ENCODE data around the gene LDLRAD2.

Gene LDLRAD2

DNA sequence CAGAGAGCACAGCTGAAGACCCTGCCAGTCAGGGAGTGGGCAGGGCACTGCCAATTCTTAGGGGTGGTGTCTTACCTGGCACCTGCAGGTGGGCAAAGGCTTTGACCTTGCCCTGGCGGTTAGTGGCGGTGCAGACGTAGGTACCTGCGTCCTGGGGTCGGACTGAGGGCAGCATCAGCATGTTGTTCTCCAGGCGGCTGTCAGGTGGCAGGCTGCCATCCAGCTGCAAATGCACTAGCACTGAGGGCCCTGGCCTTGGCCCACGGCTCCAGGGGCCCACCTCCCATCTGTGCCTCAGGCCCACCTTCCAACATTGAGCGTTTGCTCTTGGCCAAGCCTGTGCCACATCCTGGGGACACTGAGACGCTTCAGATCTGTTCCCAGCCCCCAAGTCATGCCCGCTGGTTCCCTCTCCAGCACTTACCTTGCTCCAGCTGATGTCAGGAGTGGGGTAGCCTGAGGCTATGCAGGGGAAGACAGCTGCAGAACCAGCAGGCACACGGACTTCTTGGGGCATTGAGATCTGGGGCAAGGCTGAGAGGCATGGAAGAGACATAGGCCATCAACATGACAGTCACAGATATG lies 21.4 kb downstream of the LDLRAD2 start:
- H3K9ac ChIP-seq (ENCODE audit: low read depth in 1 of 2, low read length in 2 of 2) = no peak overlapping the region
- no peaks in the 10 kb centered on the region for H3K9me3 ChIP-seq (ENCODE audit: control insufficient read depth in 2 of 2, low read length in 2 of 2)
- no peak overlapping the region for H3K27ac ChIP-seq (ENCODE audit: low read depth in 2 of 2, low read length in 2 of 2)
- H3K36me3 ChIP-seq (ENCODE audit: control insufficient read depth in 2 of 2, insufficient read depth in 2 of 2, low read length in 2 of 2) = peaks cover 62 to 67% of the 10 kb centered on the region in 2 donors
- H3K27me3 ChIP-seq (ENCODE audit: control insufficient read depth in 2 of 2, insufficient read depth in 2 of 2, low read length in 2 of 2) = no peaks in the 10 kb centered on the region
- no peak overlapping the region for H3K4me3 ChIP-seq (ENCODE audit: low read length in 2 of 2)
- no peaks in the 10 kb centered on the region for H3K4me1 ChIP-seq (ENCODE audit: control insufficient read depth in 2 of 2, insufficient read depth in 2 of 2, low read length in 2 of 2)

DNA sequence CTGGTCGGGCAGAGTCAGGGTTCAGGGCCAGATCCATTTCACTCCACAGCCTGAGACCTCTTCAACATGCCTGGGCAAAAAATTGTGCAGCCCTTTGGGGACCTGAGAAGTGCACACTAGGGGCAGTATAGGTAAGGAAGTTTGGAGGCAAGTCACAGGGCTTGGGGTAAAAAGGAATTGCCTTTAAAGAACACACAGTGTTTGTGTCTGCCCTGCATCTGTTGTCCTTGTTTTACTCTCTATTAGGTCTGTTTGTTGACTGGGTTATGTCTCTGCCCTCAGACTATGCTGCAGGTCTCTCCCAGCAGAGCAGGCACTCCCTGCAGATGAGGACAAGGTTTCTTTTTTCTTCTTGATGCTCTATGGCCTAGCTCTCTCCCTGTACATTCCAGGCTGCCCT lies 22.0 kb downstream of the LDLRAD2 start:
- Histone ChIP-seq H3K9ac (ENCODE audit: low read depth in 1 of 2, low read length in 2 of 2) (no peak overlapping the region), H3K27ac (ENCODE audit: low read depth in 2 of 2, low read length in 2 of 2) (no peak overlapping the region), H3K27me3 (ENCODE audit: control insufficient read depth in 2 of 2, insufficient read depth in 2 of 2, low read length in 2 of 2) (no peaks in the 10 kb centered on the region), H3K36me3 (ENCODE audit: control insufficient read depth in 2 of 2, insufficient read depth in 2 of 2, low read length in 2 of 2) (peaks cover 62 to 67% of the 10 kb centered on the region in 2 donors), H3K4me3 (ENCODE audit: low read length in 2 of 2) (no peak overlapping the region), H3K4me1 (ENCODE audit: control insufficient read depth in 2 of 2, insufficient read depth in 2 of 2, low read length in 2 of 2) (no peaks in the 10 kb centered on the region), H3K9me3 (ENCODE audit: control insufficient read depth in 2 of 2, low read length in 2 of 2) (no peaks in the 10 kb centered on the region)

DNA sequence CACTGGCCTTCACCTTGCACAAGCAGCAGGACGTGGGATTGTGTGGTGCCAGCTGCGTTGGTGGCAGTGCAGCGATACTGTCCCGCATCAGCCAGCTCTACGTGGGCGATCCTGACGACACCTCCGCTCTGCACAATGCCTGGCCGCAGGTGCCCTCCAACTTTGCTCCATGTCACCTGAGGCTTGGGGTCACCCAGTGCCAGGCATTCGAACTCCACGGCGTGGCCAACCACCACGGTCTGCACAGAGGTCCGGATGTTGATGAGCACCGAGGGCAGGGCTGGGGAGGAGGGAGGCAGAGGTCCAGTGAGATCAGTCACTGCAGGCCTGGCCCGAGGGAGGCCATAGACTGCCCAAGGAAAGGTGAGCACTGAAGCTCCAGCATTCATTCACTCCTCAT lies 22.6 kb downstream of the LDLRAD2 start:
- no peaks in the 10 kb centered on the region for H3K27me3 ChIP-seq (ENCODE audit: control insufficient read depth in 2 of 2, insufficient read depth in 2 of 2, low read length in 2 of 2)
- no peak overlapping the region for H3K9ac ChIP-seq (ENCODE audit: low read depth in 1 of 2, low read length in 2 of 2)
- no peaks in the 10 kb centered on the region for H3K4me1 ChIP-seq (ENCODE audit: control insufficient read depth in 2 of 2, insufficient read depth in 2 of 2, low read length in 2 of 2)
- H3K4me3 ChIP-seq (ENCODE audit: low read length in 2 of 2) = no peak overlapping the region
- H3K9me3 ChIP-seq (ENCODE audit: control insufficient read depth in 2 of 2, low read length in 2 of 2) = no peaks in the 10 kb centered on the region
- no peak overlapping the region for H3K27ac ChIP-seq (ENCODE audit: low read depth in 2 of 2, low read length in 2 of 2)
- H3K36me3 ChIP-seq (ENCODE audit: control insufficient read depth in 2 of 2, insufficient read depth in 2 of 2, low read length in 2 of 2) = peaks cover 59 to 67% of the 10 kb centered on the region in 2 donors

DNA sequence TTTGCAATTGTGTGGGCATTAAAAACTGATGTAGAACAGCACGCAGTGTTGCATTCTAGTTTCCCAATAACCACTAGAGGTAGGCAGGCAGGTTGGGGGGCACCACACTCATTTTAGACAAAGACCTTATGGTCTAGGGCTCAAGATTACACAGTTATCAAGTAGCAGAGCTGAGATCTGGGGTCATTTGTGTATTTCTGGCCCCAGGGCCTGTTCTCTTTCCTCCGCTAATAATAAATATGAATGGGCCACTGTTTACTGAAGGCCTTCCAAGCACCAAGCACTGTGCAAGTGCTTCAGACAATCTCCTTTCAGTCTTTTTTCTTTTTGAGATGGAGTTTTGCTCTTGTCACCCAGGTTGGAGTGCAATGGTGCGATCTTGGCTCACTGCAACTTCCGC lies 23.9 kb downstream of the LDLRAD2 start:
- no peaks in the 10 kb centered on the region for H3K27me3 ChIP-seq (ENCODE audit: control insufficient read depth in 2 of 2, insufficient read depth in 2 of 2, low read length in 2 of 2)
- no peaks in the 10 kb centered on the region for H3K4me1 ChIP-seq (ENCODE audit: control insufficient read depth in 2 of 2, insufficient read depth in 2 of 2, low read length in 2 of 2)
- no peak overlapping the region for H3K27ac ChIP-seq (ENCODE audit: low read depth in 2 of 2, low read length in 2 of 2)
- no peaks in the 10 kb centered on the region for H3K9me3 ChIP-seq (ENCODE audit: control insufficient read depth in 2 of 2, low read length in 2 of 2)
- peaks cover 62 to 66% of the 10 kb centered on the region in 2 donors for H3K36me3 ChIP-seq (ENCODE audit: control insufficient read depth in 2 of 2, insufficient read depth in 2 of 2, low read length in 2 of 2)
- no peak overlapping the region for H3K9ac ChIP-seq (ENCODE audit: low read depth in 1 of 2, low read length in 2 of 2)
- no peak overlapping the region for H3K4me3 ChIP-seq (ENCODE audit: low read length in 2 of 2)

DNA sequence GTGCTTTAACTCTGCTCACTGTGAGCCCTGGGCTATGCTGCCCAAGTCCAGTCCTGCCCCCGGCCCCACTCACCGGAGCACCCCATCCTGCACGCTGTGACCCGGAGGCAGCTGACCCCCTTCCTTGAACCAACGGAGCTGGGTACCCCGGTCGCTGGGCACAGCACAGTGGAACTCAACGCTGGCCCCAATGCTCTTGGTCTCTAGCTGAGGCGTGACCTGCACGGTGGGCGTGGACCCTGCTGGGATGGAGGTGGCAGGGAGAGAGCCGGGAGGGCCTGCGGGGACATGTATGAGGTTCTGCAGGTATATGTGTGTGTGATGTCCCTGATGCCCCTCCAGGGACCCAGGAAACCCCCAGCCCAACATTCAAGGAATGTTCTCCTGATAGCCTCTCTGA lies 24.7 kb downstream of the LDLRAD2 start:
- H3K36me3 ChIP-seq (ENCODE audit: control insufficient read depth in 2 of 2, insufficient read depth in 2 of 2, low read length in 2 of 2) = peaks cover 66 to 69% of the 10 kb centered on the region in 2 donors
- H3K9ac ChIP-seq (ENCODE audit: low read depth in 1 of 2, low read length in 2 of 2) = no peak overlapping the region
- H3K9me3 ChIP-seq (ENCODE audit: control insufficient read depth in 2 of 2, low read length in 2 of 2) = no peaks in the 10 kb centered on the region
- H3K27me3 ChIP-seq (ENCODE audit: control insufficient read depth in 2 of 2, insufficient read depth in 2 of 2, low read length in 2 of 2) = no peaks in the 10 kb centered on the region
- H3K4me1 ChIP-seq (ENCODE audit: control insufficient read depth in 2 of 2, insufficient read depth in 2 of 2, low read length in 2 of 2) = no peaks in the 10 kb centered on the region
- H3K4me3 ChIP-seq (ENCODE audit: low read length in 2 of 2) = no peak overlapping the region
- no peak overlapping the region for H3K27ac ChIP-seq (ENCODE audit: low read depth in 2 of 2, low read length in 2 of 2)

GRCh38 chr1:21837476-21837875 lies 25.4 kb downstream of the LDLRAD2 start:
- Histone ChIP-seq H3K4me1 (ENCODE audit: control insufficient read depth in 2 of 2, insufficient read depth in 2 of 2, low read length in 2 of 2) (no peaks in the 10 kb centered on the region), H3K36me3 (ENCODE audit: control insufficient read depth in 2 of 2, insufficient read depth in 2 of 2, low read length in 2 of 2) (peaks cover 67 to 77% of the 10 kb centered on the region in 2 donors), H3K9ac (ENCODE audit: low read depth in 1 of 2, low read length in 2 of 2) (no peak overlapping the region), H3K4me3 (ENCODE audit: low read length in 2 of 2) (no peak overlapping the region), H3K27ac (ENCODE audit: low read depth in 2 of 2, low read length in 2 of 2) (no peak overlapping the region), H3K27me3 (ENCODE audit: control insufficient read depth in 2 of 2, insufficient read depth in 2 of 2, low read length in 2 of 2) (no peaks in the 10 kb centered on the region), H3K9me3 (ENCODE audit: control insufficient read depth in 2 of 2, low read length in 2 of 2) (no peaks in the 10 kb centered on the region)

DNA sequence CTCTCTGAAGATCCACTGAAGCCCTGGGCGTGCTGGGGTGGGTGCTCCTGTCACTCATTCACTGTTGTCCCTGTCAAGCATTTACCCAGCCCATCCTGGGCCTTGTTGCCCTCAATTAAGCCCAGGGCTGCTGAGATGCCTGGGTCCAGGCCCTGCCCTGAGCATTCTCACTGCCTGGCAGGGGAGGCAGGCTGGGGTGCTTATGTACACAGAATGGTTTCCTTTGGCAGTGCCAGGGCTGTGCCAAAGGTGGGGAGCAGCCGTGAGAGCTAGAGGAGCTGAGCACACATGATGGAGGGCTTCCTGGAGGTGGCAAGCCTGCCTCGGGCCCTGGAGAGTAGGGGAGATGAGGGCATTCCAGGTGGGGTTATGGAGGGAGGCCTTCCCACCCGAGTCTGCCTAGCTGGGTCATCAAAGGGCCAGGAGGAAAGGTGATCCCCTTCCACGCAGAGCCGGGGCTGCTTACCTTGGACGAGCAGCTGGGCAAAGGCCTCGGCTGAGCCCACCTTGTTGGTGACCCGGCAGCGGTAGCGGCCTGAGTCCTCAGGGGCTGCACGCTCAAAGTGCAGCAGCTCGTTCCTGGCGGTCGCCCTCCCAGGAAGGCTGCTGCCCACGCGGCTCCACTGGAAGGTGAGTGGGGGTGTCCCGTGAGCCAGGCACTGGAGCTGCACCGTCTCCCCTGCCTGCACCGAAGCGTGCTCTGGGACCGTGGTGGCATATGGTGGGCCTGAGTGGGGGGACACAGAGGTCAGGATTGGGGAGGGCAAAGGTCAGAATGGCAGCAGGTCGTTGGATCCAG lies 26.5 kb downstream of the LDLRAD2 start:
- H3K9ac ChIP-seq (ENCODE audit: low read depth in 1 of 2, low read length in 2 of 2) = no peak overlapping the region
- peaks cover 66 to 74% of the 10 kb centered on the region in 2 donors for H3K36me3 ChIP-seq (ENCODE audit: control insufficient read depth in 2 of 2, insufficient read depth in 2 of 2, low read length in 2 of 2)
- H3K27me3 ChIP-seq (ENCODE audit: control insufficient read depth in 2 of 2, insufficient read depth in 2 of 2, low read length in 2 of 2) = no peaks in the 10 kb centered on the region
- H3K9me3 ChIP-seq (ENCODE audit: control insufficient read depth in 2 of 2, low read length in 2 of 2) = no peaks in the 10 kb centered on the region
- no peak overlapping the region for H3K27ac ChIP-seq (ENCODE audit: low read depth in 2 of 2, low read length in 2 of 2)
- no peaks in the 10 kb centered on the region for H3K4me1 ChIP-seq (ENCODE audit: control insufficient read depth in 2 of 2, insufficient read depth in 2 of 2, low read length in 2 of 2)
- no peak overlapping the region for H3K4me3 ChIP-seq (ENCODE audit: low read length in 2 of 2)

DNA sequence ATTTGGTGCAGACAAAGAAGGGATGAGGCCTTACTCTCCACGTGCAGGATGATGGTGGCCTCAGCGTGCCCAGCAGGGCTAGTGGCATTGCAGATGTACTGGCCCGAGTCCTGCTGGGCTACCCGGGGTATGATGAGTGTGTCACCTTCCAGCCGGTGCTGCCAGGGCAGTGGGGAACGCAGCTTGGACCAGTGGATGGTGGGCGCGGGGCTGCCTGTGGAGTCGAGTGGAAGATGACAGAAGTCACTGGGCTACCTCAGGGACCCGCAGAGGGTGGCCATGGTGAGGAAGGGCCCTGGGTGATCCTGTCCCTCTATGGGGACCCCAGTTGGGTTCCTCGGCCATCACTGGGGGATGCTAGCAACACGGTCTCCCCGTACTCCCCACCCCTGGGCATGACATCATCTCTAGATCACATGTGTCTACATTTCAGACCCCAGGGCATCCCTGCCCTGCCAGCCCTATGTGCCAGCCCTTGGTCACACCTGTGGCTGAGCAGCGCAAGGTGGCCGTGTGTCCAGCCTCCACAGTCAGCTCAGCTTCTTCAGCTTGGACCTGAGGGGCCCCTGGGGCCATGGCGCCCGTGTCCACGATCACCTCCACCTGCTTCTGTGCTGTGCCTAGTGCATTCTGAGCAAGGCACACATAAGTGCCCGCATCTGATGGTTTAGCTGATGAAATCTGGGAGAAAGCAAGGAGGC lies 27.4 kb downstream of the LDLRAD2 start:
- H3K9ac ChIP-seq (ENCODE audit: low read depth in 1 of 2, low read length in 2 of 2) = no peak overlapping the region
- peaks cover 63 to 70% of the 10 kb centered on the region in 2 donors for H3K36me3 ChIP-seq (ENCODE audit: control insufficient read depth in 2 of 2, insufficient read depth in 2 of 2, low read length in 2 of 2)

GRCh38 chr1:21840981-21841380 lies 28.9 kb downstream of the LDLRAD2 start:
- H3K9me3 ChIP-seq (ENCODE audit: control insufficient read depth in 2 of 2, low read length in 2 of 2) = no peaks in the 10 kb centered on the region
- H3K4me3 ChIP-seq (ENCODE audit: low read length in 2 of 2) = no peak overlapping the region
- H3K9ac ChIP-seq (ENCODE audit: low read depth in 1 of 2, low read length in 2 of 2) = no peak overlapping the region
- H3K4me1 ChIP-seq (ENCODE audit: control insufficient read depth in 2 of 2, insufficient read depth in 2 of 2, low read length in 2 of 2) = no peaks in the 10 kb centered on the region
- H3K36me3 ChIP-seq (ENCODE audit: control insufficient read depth in 2 of 2, insufficient read depth in 2 of 2, low read length in 2 of 2) = peaks cover 60 to 64% of the 10 kb centered on the region in 2 donors
- no peak overlapping the region for H3K27ac ChIP-seq (ENCODE audit: low read depth in 2 of 2, low read length in 2 of 2)
- no peaks in the 10 kb centered on the region for H3K27me3 ChIP-seq (ENCODE audit: control insufficient read depth in 2 of 2, insufficient read depth in 2 of 2, low read length in 2 of 2)

More for the DNA sequence above, 27.4 kb downstream of the LDLRAD2 start:
- Histone ChIP-seq H3K4me3 (ENCODE audit: low read length in 2 of 2) (no peak overlapping the region), H3K27me3 (ENCODE audit: control insufficient read depth in 2 of 2, insufficient read depth in 2 of 2, low read length in 2 of 2) (no peaks in the 10 kb centered on the region), H3K9me3 (ENCODE audit: control insufficient read depth in 2 of 2, low read length in 2 of 2) (no peaks in the 10 kb centered on the region), H3K27ac (ENCODE audit: low read depth in 2 of 2, low read length in 2 of 2) (no peak overlapping the region), H3K4me1 (ENCODE audit: control insufficient read depth in 2 of 2, insufficient read depth in 2 of 2, low read length in 2 of 2) (no peaks in the 10 kb centered on the region)

GRCh38 chr1:21841852-21842466 lies 29.9 kb downstream of the LDLRAD2 start:
- H3K27me3 ChIP-seq (ENCODE audit: control insufficient read depth in 2 of 2, insufficient read depth in 2 of 2, low read length in 2 of 2) = no peaks in the 10 kb centered on the region
- H3K9ac ChIP-seq (ENCODE audit: low read depth in 1 of 2, low read length in 2 of 2) = no peak overlapping the region
- H3K36me3 ChIP-seq (ENCODE audit: control insufficient read depth in 2 of 2, insufficient read depth in 2 of 2, low read length in 2 of 2) = peaks cover 55 to 65% of the 10 kb centered on the region in 2 donors
- no peaks in the 10 kb centered on the region for H3K9me3 ChIP-seq (ENCODE audit: control insufficient read depth in 2 of 2, low read length in 2 of 2)
- no peak overlapping the region for H3K27ac ChIP-seq (ENCODE audit: low read depth in 2 of 2, low read length in 2 of 2)
- H3K4me1 ChIP-seq (ENCODE audit: control insufficient read depth in 2 of 2, insufficient read depth in 2 of 2, low read length in 2 of 2) = no peaks in the 10 kb centered on the region
- H3K4me3 ChIP-seq (ENCODE audit: low read length in 2 of 2) = no peak overlapping the region

Measured in mucosa of rectum (tissue), 2 donors.